ENCODE results near the gene TOM1L2. TPM values are rescaled to one million over a fixed set of nuclear protein-coding genes. Genes with fewer than 3 reads are reported as not detected.
A peak's percentile ranks its signal among the peaks of the same experiment; 100 is the strongest.

TOM1L2 gene
- total RNA-seq, 1 donor from 2014 or later, result 16.3 TPM

DNA sequence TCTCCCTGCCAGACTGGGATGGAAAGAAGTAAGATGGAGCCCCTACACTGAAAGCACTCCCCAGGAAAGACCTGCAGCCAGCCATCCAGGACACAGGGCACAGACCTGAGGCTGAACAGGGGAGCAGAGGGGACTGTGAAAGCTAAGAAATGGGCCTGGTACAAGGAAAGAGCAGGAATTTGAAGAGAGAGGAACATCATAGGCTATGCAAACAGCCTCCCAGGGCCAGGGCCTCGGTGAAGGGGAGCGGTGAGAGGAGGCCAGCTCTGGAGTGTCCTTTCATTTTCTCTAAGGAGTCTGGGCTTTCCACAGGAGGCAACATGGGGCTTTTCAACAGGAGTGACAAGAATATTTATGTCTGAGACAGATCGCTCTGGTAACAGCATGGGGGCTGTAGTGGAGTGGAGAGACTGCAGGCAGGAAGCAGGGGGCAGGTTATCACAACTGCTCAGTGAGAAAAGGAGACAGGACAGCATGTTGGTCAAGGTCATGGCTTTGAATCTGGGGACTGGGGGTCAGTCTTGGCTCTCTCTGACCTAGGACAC lies 50.1 kb downstream of the TOM1L2 start:
- TF ChIP-seq, protein P1, sequence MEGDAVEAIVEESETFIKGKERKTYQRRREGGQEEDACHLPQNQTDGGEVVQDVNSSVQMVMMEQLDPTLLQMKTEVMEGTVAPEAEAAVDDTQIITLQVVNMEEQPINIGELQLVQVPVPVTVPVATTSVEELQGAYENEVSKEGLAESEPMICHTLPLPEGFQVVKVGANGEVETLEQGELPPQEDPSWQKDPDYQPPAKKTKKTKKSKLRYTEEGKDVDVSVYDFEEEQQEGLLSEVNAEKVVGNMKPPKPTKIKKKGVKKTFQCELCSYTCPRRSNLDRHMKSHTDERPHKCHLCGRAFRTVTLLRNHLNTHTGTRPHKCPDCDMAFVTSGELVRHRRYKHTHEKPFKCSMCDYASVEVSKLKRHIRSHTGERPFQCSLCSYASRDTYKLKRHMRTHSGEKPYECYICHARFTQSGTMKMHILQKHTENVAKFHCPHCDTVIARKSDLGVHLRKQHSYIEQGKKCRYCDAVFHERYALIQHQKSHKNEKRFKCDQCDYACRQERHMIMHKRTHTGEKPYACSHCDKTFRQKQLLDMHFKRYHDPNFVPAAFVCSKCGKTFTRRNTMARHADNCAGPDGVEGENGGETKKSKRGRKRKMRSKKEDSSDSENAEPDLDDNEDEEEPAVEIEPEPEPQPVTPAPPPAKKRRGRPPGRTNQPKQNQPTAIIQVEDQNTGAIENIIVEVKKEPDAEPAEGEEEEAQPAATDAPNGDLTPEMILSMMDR (IDR thresholded peaks at IDR 0.05; ENCODE audit: insufficient read depth, low read length, poor library complexity, severe bottlenecking), result no peak
- Histone ChIP-seq H3K36me3 (ENCODE audit: control insufficient read depth, insufficient read depth, low read length) (no peaks in the 10 kb centered on the region), H3K4me3 (ENCODE audit: low read depth, low read length) (no peak overlapping the region), H3K27me3 (ENCODE audit: control insufficient read depth, insufficient read depth, low read length) (no peaks in the 10 kb centered on the region)
- DNase-seq (ENCODE audit: low read depth), result no peak

GRCh38 chr17:17921192-17922069 lies 50.8 kb downstream of the TOM1L2 start:
- DNase-seq (ENCODE audit: low read depth), result peak; percentile 82
- TF ChIP-seq, protein P1 (IDR thresholded peaks at IDR 0.05; ENCODE audit: insufficient read depth, low read length, poor library complexity, severe bottlenecking), result no peak
- Histone ChIP-seq H3K27me3 (ENCODE audit: control insufficient read depth, insufficient read depth, low read length) (no peaks in the 10 kb centered on the region), H3K4me3 (ENCODE audit: low read depth, low read length) (no peak overlapping the region), H3K36me3 (ENCODE audit: control insufficient read depth, insufficient read depth, low read length) (no peaks in the 10 kb centered on the region)

DNA sequence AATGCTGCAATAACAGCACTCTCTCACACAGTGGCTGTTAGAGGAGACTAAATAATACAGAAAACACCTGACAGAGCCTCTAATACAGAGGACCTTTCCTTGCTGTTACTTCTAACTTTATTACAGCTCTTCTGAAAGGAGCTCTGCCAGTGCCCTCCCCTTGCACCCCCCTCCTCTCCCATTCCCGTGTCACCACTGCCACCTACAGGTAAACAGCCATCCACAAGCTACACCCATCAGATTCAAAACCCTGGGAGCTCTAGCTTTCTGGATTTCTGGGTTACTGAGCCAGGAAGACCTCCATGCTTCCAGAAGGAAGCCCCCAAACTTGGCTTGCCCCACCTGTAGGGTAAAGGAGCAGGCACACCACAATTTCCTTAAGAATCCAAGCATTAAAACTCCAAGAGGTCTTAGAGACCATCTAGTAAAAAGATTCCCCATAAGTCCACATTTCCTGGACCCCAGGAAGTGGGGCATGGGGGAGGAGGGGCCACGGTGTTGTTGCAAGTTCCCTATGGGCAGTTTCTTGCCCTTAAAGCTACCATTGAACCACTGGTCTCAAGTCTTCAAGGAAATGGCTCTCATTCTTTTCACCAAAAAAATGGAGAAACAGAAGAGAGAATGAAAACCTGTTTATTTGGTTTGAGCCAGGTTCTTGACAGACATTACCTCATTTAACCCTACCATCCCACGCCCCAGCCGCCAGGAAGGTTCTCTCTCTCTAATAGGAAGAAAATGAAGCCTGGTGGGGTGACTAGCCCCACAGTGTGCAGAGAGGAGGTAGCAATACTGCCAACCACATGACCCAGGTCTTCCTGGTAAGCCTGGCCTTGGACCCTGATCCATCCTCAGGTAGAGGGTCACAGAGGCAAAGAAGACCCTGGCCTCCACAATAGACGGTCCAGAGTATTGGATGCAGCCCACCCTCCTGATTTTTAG lies 52.8 kb downstream of the TOM1L2 start:
- TF ChIP-seq, protein P1 (IDR thresholded peaks at IDR 0.05; ENCODE audit: insufficient read depth, low read length, poor library complexity, severe bottlenecking), result peak; percentile 92
- DNase-seq (ENCODE audit: low read depth), result no peak
- no peak overlapping the region for H3K4me3 ChIP-seq (ENCODE audit: low read depth, low read length)
- no peaks in the 10 kb centered on the region for H3K27me3 ChIP-seq (ENCODE audit: control insufficient read depth, insufficient read depth, low read length)
- no peaks in the 10 kb centered on the region for H3K36me3 ChIP-seq (ENCODE audit: control insufficient read depth, insufficient read depth, low read length)

GRCh38 chr17:17917394-17917793 lies 54.8 kb downstream of the TOM1L2 start:
- TF ChIP-seq, protein P1 (IDR thresholded peaks at IDR 0.05; ENCODE audit: insufficient read depth, low read length, poor library complexity, severe bottlenecking), result no peak
- no peaks in the 10 kb centered on the region for H3K36me3 ChIP-seq (ENCODE audit: control insufficient read depth, insufficient read depth, low read length)
- H3K27me3 ChIP-seq (ENCODE audit: control insufficient read depth, insufficient read depth, low read length), result no peaks in the 10 kb centered on the region
- DNase-seq (ENCODE audit: low read depth), result no peak
- no peak overlapping the region for H3K4me3 ChIP-seq (ENCODE audit: low read depth, low read length)

DNA sequence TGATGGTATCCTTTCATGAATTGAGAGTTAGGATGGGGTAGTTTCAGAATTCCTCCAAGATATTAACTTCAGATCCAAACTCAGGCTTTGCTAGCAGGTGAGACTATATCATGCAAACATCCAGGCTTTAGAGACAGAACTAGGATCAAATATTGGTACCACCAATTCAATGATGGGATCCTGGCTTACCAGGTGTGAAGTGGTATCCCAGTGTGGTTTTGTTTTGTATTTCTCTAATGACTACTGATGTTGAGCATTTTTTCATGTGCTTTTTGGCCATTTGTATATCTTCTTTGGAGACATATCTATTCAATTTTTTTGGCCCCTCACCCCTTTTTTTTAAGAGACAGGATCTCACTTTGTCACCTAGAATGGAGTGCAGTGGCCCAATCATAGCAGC lies 57.0 kb downstream of the TOM1L2 start:
- TF ChIP-seq, protein P1 (IDR thresholded peaks at IDR 0.05; ENCODE audit: insufficient read depth, low read length, poor library complexity, severe bottlenecking), result no peak
- Histone ChIP-seq H3K27me3 (ENCODE audit: control insufficient read depth, insufficient read depth, low read length) (no peaks in the 10 kb centered on the region), H3K36me3 (ENCODE audit: control insufficient read depth, insufficient read depth, low read length) (no peaks in the 10 kb centered on the region), H3K4me3 (ENCODE audit: low read depth, low read length) (no peak overlapping the region)
- no peak for DNase-seq (ENCODE audit: low read depth)

All from kidney epithelial cell (primary cell).